GM12878 (cell line): ENCODE results near the gene B3GALT6.

Source experiments
- CEBPZ ChIP-seq: fragments of 150-350 bp; IDR thresholded peaks from 2 replicates; pipeline ENCODE4 v1.6.1; 2016; ENCODE audit warnings: low read depth, low read length
- CTCF ChIP-seq, 3 experiments: IDR thresholded peaks in 2 of 3; conservative IDR thresholded peaks in 1 of 3; 2 replicates each; pipeline ENCODE4 v1.5.1; 2011; ENCODE audit warnings: low read depth in 3 of 3, low read length in 3 of 3, mild to moderate bottlenecking in 3 of 3, control low read depth in 2 of 3, moderate library complexity in 2 of 3, inconsistent platforms in 1 of 3, mixed read lengths in 1 of 3; ENCODE audit not compliant: control insufficient read depth in 2 of 3, insufficient read depth in 1 of 3; ENCODE audit errors: extremely low read depth in 1 of 3
- EP300 ChIP-seq, 2 experiments: fragments of 150-350 bp in 1 of 2; IDR thresholded peaks; 2 replicates each; pipeline ENCODE4 v1.6.1; 2011 to 2012; ENCODE audit warnings: low read depth in 2 of 2, low read length in 2 of 2, borderline replicate concordance in 1 of 2, improper control_type of control experiment in 1 of 2, inconsistent platforms in 1 of 2; ENCODE audit not compliant: control insufficient read depth in 1 of 2
- GABPA ChIP-seq: IDR thresholded peaks from 2 replicates; pipeline ENCODE4 v1.6.1; 2014; ENCODE audit warnings: antibody characterized with exemption, low read depth, mild to moderate bottlenecking, inconsistent platforms
- KDM1A ChIP-seq: fragments of 200-600 bp; sonication (generic); IDR thresholded peaks from 2 replicates; pipeline ENCODE4 v1.6.1; 2016; ENCODE audit warnings: borderline replicate concordance
- NFYB ChIP-seq: IDR thresholded peaks from 2 replicates; pipeline ENCODE4 v1.6.1; 2011; ENCODE audit warnings: low read depth, mild to moderate bottlenecking, low read length, improper control_type of control experiment, moderate library complexity; ENCODE audit not compliant: insufficient read depth
- POLR2A ChIP-seq: IDR thresholded peaks from 2 replicates; pipeline ENCODE4 v1.6.1; 2011; ENCODE audit warnings: low read depth, mild to moderate bottlenecking, low read length
- RBBP5 ChIP-seq: fragments of 200-600 bp; sonication (generic); conservative IDR thresholded peaks from 2 replicates; pipeline ENCODE4 v1.6.1; 2016
- SIX5 ChIP-seq: IDR thresholded peaks from 2 replicates; pipeline ENCODE4 v1.6.1; 2011; ENCODE audit warnings: mild to moderate bottlenecking, low read depth, low read length, moderate library complexity; ENCODE audit not compliant: severe bottlenecking
- SMC3 ChIP-seq: IDR thresholded peaks from 2 replicates; pipeline ENCODE4 v1.6.1; 2011; ENCODE audit warnings: low read length, improper control_type of control experiment, borderline replicate concordance
- TAF1 ChIP-seq: IDR thresholded peaks from 2 replicates; pipeline ENCODE4 v1.6.1; 2011; ENCODE audit warnings: mild to moderate bottlenecking, low read depth, low read length, borderline replicate concordance
- YY1 ChIP-seq: IDR thresholded peaks from 2 replicates; pipeline ENCODE4 v1.6.1; 2011; ENCODE audit warnings: low read depth, mild to moderate bottlenecking, low read length

- no peak for TF ChIP-seq NFYB
- no peak for TF ChIP-seq CTCF (IDR thresholded peaks at IDR 0.05 in 2 of 3, conservative IDR thresholded peaks at IDR 0.05 in 1 of 3; ENCODE audit: control insufficient read depth in 2 of 3, extremely low read depth in 1 of 3, insufficient read depth in 1 of 3, low read depth in 3 of 3, low read length in 3 of 3)
- TF ChIP-seq YY1, result no peak
- no peak for TF ChIP-seq EP300 (IDR thresholded peaks at IDR 0.05; ENCODE audit: borderline replicate concordance in 1 of 2, control insufficient read depth in 1 of 2, low read depth in 2 of 2, low read length in 2 of 2)
- TF ChIP-seq CEBPZ, result no peak
- no peak for TF ChIP-seq KDM1A
- no peak for TF ChIP-seq RBBP5
- no peak for TF ChIP-seq POLR2A
- TF ChIP-seq TAF1, result no peak
- no peak for TF ChIP-seq SMC3
- no peak for TF ChIP-seq SIX5
- TF ChIP-seq GABPA, result no peak
Observed at GRCh38 chr1:1242461-1243265, 10.6 kb downstream of the B3GALT6 start.
